ENCODE data around the gene SLC37A1. TPM values are rescaled to one million over a fixed set of nuclear protein-coding genes. Genes with fewer than 3 reads are reported as not detected.

SLC37A1 gene
- total RNA-seq, 1 donor from 2014 or later = 21.6 TPM

- DNase-seq (no peak), ATAC-seq (no peak)
- H3K4me1 ChIP-seq = peaks cover 10% of the 10 kb centered on the region
- no peaks in the 10 kb centered on the region for H3K9me3 ChIP-seq
- H3K27ac ChIP-seq = no peak overlapping the region
- intact Hi-C loops (cut with DNase I) = no loop called here
- H3K36me3 ChIP-seq = no peaks in the 10 kb centered on the region
- no peak overlapping the region for H3K4me3 ChIP-seq
- TF ChIP-seq CTCF (IDR thresholded peaks at IDR 0.05) = no peak
- H3K27me3 ChIP-seq = no peaks in the 10 kb centered on the region
Measured at GRCh38 chr21:42500225-42500624, 13.4 kb upstream of the SLC37A1 start.

- no peak for TF ChIP-seq CTCF (IDR thresholded peaks at IDR 0.05)
- DNase-seq (no peak), ATAC-seq (no peak)
- Histone ChIP-seq H3K36me3 (no peaks in the 10 kb centered on the region), H3K9me3 (no peaks in the 10 kb centered on the region), H3K27me3 (no peaks in the 10 kb centered on the region), H3K4me3 (no peak overlapping the region), H3K27ac (no peak overlapping the region), H3K4me1 (peaks cover 6% of the 10 kb centered on the region)
- intact Hi-C loops (cut with DNase I) = no loop called here
Measured at GRCh38 chr21:42500736-42501135, 12.9 kb upstream of the SLC37A1 start.

GRCh38 chr21:42503711-42504110 is 9.9 kb upstream of the SLC37A1 start:
- Histone ChIP-seq H3K27ac (no peak overlapping the region), H3K4me1 (no peaks in the 10 kb centered on the region), H3K4me3 (no peak overlapping the region), H3K27me3 (no peaks in the 10 kb centered on the region), H3K36me3 (no peaks in the 10 kb centered on the region), H3K9me3 (no peaks in the 10 kb centered on the region)
- intact Hi-C loops (cut with DNase I) = no loop called here
- ATAC-seq (no peak), DNase-seq (no peak)
- TF ChIP-seq CTCF (IDR thresholded peaks at IDR 0.05) = no peak

GRCh38 chr21:42505090-42505726 is 8.4 kb upstream of the SLC37A1 start:
- no peak overlapping the region for H3K4me3 ChIP-seq
- intact Hi-C loops (cut with DNase I) = no loop called here
- TF ChIP-seq CTCF (IDR thresholded peaks at IDR 0.05) = no peak
- no peaks in the 10 kb centered on the region for H3K36me3 ChIP-seq
- no peaks in the 10 kb centered on the region for H3K27me3 ChIP-seq
- H3K27ac ChIP-seq = no peak overlapping the region
- DNase-seq = no peak
- H3K4me1 ChIP-seq = no peaks in the 10 kb centered on the region
- no peaks in the 10 kb centered on the region for H3K9me3 ChIP-seq
- peak; percentile 67 for ATAC-seq

GRCh38 chr21:42507418-42507817 is 6.2 kb upstream of the SLC37A1 start:
- no peaks in the 10 kb centered on the region for H3K4me1 ChIP-seq
- no peaks in the 10 kb centered on the region for H3K36me3 ChIP-seq
- TF ChIP-seq CTCF (IDR thresholded peaks at IDR 0.05) = no peak
- no peaks in the 10 kb centered on the region for H3K9me3 ChIP-seq
- no peak overlapping the region for H3K27ac ChIP-seq
- ATAC-seq (no peak), DNase-seq (no peak)
- intact Hi-C loops (cut with DNase I) = no loop called here
- H3K4me3 ChIP-seq = no peak overlapping the region
- no peaks in the 10 kb centered on the region for H3K27me3 ChIP-seq

GRCh38 chr21:42508371-42508770 is 5.3 kb upstream of the SLC37A1 start:
- Histone ChIP-seq H3K4me1 (no peaks in the 10 kb centered on the region), H3K9me3 (no peaks in the 10 kb centered on the region), H3K27ac (no peak overlapping the region), H3K36me3 (no peaks in the 10 kb centered on the region), H3K4me3 (no peak overlapping the region), H3K27me3 (no peaks in the 10 kb centered on the region)
- intact Hi-C loops (cut with DNase I) = no loop called here
- DNase-seq (no peak), ATAC-seq (no peak)
- TF ChIP-seq CTCF (IDR thresholded peaks at IDR 0.05) = no peak

Measured in upper lobe of right lung (tissue), 1 donor.